ENCODE results near the gene ARL15.
"Not testable (repeated sequence)": the region's sequence is repeated elsewhere in the genome, so short reads cannot be mapped to it uniquely, and the experiment has no call there.

Gene ARL15

GRCh38 chr5:53987101-53987500 lies 323.3 kb downstream of the ARL15 start:
- Histone ChIP-seq H3K4me3 (ENCODE audit: low read length) (no peak overlapping the region), H3K4me1 (ENCODE audit: insufficient read depth, low read length) (no peaks in the 10 kb centered on the region), H3K36me3 (ENCODE audit: insufficient read depth, low read length) (no peaks in the 10 kb centered on the region), H2AFZ (ENCODE audit: low read depth, low read length) (no peak overlapping the region), H3K27me3 (ENCODE audit: insufficient read depth, low read length) (no peaks in the 10 kb centered on the region), H3K9me3 (ENCODE audit: low read length) (no peaks in the 10 kb centered on the region)

DNA sequence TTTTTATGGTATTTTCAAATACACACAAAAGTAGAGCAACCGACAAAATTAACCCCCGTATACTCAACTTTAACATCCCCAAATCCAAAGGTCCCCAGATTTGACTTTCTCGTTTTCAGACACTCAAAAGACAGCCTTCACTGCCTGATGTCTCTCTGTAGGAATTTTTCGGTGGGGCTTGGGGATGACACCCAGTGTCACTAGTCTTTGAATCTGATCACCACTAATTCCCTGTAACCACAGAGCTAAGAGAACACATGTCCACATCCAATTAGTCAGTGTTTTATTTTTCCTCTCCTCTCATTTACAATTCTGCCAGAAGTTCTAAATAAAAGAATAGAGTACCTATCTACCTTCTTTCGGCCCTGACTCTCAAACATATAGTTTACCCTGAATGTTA lies 324.6 kb downstream of the ARL15 start:
- H3K36me3 ChIP-seq (ENCODE audit: insufficient read depth, low read length): no peaks in the 10 kb centered on the region
- no peaks in the 10 kb centered on the region for H3K27me3 ChIP-seq (ENCODE audit: insufficient read depth, low read length)
- no peak overlapping the region for H3K4me3 ChIP-seq (ENCODE audit: low read length)
- H2AFZ ChIP-seq (ENCODE audit: low read depth, low read length): no peak overlapping the region
- no peaks in the 10 kb centered on the region for H3K4me1 ChIP-seq (ENCODE audit: insufficient read depth, low read length)
- H3K9me3 ChIP-seq (ENCODE audit: low read length): no peaks in the 10 kb centered on the region

DNA sequence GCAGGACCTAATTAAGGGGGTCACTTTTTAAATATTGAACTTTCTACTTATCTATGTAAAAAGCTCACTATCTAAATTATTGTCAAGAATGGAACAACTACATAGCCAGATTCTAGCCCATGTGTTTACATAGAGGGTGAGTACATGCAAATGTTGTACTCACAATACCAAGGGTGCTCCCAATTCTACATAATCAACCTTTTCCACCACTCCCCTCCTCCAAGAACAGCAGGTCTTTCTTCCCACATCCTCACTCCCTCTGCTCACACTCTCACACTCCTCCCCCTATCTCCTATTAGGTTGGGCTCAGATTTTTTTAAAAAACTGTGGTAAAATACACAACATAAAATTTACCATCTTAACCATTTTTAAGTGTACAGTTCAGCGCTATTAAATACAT lies 325.4 kb downstream of the ARL15 start:
- H3K4me3 ChIP-seq (ENCODE audit: low read length): no peak overlapping the region
- no peaks in the 10 kb centered on the region for H3K4me1 ChIP-seq (ENCODE audit: insufficient read depth, low read length)
- no peaks in the 10 kb centered on the region for H3K9me3 ChIP-seq (ENCODE audit: low read length)
- no peaks in the 10 kb centered on the region for H3K27me3 ChIP-seq (ENCODE audit: insufficient read depth, low read length)
- H2AFZ ChIP-seq (ENCODE audit: low read depth, low read length): no peak overlapping the region
- no peaks in the 10 kb centered on the region for H3K36me3 ChIP-seq (ENCODE audit: insufficient read depth, low read length)

DNA sequence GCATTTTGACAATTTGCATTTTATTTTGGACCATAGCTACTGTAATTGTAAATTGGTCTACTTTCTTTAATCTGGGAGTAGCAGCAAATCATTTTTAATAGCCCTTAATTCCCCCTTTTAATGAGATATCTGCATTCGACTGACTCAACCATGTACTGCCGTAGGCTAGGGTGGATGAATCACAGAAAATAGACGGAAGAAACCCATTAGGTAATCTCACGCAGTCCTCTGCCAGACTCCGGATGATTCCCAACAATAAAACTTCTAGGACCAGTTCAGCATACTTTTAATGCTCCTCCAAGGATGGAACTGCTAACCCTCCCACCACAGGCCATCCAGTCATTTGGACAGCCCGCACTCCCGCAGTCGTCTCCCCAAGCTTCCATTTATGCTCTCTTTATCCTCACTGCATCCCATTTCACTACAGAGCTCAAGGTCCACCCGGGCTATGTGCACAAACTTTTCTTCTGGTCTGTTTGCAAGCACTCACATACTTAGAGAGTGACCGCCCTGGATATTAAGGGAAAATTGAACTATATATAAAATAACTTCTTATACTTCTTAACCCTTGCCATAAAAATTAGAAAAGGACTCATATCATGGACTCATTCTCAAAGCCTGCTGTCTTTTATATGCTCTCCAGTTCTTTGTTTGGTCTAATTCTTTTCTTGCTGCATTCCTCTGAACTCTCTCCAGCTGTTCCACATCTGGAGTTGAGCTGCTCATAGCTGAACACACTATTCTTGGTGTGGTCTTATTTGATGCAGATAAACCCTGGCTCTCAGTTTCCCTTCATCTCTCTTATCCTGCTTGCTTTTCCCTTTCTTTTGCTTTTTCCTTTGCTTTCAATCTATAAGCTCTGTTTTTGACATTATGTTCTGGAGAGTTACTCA lies 326.6 kb downstream of the ARL15 start:
- Histone ChIP-seq H3K9me3 (ENCODE audit: low read length) (no peaks in the 10 kb centered on the region), H3K4me1 (ENCODE audit: insufficient read depth, low read length) (no peaks in the 10 kb centered on the region), H3K36me3 (ENCODE audit: insufficient read depth, low read length) (no peaks in the 10 kb centered on the region), H3K27me3 (ENCODE audit: insufficient read depth, low read length) (no peaks in the 10 kb centered on the region), H3K4me3 (ENCODE audit: low read length) (no peak overlapping the region), H2AFZ (ENCODE audit: low read depth, low read length) (no peak overlapping the region)

DNA sequence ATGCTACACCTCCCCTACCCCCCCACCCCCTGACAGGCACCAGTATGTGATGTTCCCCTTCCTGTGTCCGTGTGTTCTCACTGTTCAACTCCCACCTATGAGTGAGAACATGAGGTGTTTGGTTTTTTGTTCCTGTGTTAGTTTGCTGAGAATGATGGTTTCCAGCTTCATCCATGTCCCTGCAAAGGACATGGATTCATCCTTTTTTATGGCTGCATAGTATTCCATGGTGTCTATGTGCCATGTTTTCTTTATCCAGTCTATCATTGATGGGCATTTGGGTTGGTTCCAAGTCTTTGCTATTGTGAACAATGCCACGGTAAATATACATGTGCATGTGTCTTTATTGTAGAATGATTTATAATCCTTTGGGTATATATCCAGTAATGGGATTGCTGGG lies 328.1 kb downstream of the ARL15 start:
- not testable (repeated sequence) for H3K4me1 ChIP-seq (ENCODE audit: insufficient read depth, low read length); H3K36me3 ChIP-seq (ENCODE audit: insufficient read depth, low read length); H2AFZ ChIP-seq (ENCODE audit: low read depth, low read length); H3K4me3 ChIP-seq (ENCODE audit: low read length); H3K9me3 ChIP-seq (ENCODE audit: low read length); H3K27me3 ChIP-seq (ENCODE audit: insufficient read depth, low read length)

- no peaks in the 10 kb centered on the region for H3K9me3 ChIP-seq (ENCODE audit: low read length)
- H3K4me3 ChIP-seq (ENCODE audit: low read length): no peak overlapping the region
- no peaks in the 10 kb centered on the region for H3K4me1 ChIP-seq (ENCODE audit: insufficient read depth, low read length)
- H3K27me3 ChIP-seq (ENCODE audit: insufficient read depth, low read length): no peaks in the 10 kb centered on the region
- H3K36me3 ChIP-seq (ENCODE audit: insufficient read depth, low read length): no peaks in the 10 kb centered on the region
- H2AFZ ChIP-seq (ENCODE audit: low read depth, low read length): no peak overlapping the region
These were observed 330.3 kb downstream of the ARL15 start for GRCh38 chr5:53980061-53980460.

GRCh38 chr5:53974021-53974420 lies 336.4 kb downstream of the ARL15 start:
- H3K4me1 ChIP-seq (ENCODE audit: insufficient read depth, low read length): no peaks in the 10 kb centered on the region
- H3K4me3 ChIP-seq (ENCODE audit: low read length): no peak overlapping the region
- H2AFZ ChIP-seq (ENCODE audit: low read depth, low read length): no peak overlapping the region
- H3K36me3 ChIP-seq (ENCODE audit: insufficient read depth, low read length): no peaks in the 10 kb centered on the region
- H3K9me3 ChIP-seq (ENCODE audit: low read length): no peaks in the 10 kb centered on the region
- no peaks in the 10 kb centered on the region for H3K27me3 ChIP-seq (ENCODE audit: insufficient read depth, low read length)

GRCh38 chr5:53972314-53972713 lies 338.1 kb downstream of the ARL15 start:
- H3K9me3 ChIP-seq (ENCODE audit: low read length): no peaks in the 10 kb centered on the region
- H3K36me3 ChIP-seq (ENCODE audit: insufficient read depth, low read length): no peaks in the 10 kb centered on the region
- H3K4me3 ChIP-seq (ENCODE audit: low read length): no peak overlapping the region
- no peaks in the 10 kb centered on the region for H3K27me3 ChIP-seq (ENCODE audit: insufficient read depth, low read length)
- no peaks in the 10 kb centered on the region for H3K4me1 ChIP-seq (ENCODE audit: insufficient read depth, low read length)
- H2AFZ ChIP-seq (ENCODE audit: low read depth, low read length): no peak overlapping the region

DNA sequence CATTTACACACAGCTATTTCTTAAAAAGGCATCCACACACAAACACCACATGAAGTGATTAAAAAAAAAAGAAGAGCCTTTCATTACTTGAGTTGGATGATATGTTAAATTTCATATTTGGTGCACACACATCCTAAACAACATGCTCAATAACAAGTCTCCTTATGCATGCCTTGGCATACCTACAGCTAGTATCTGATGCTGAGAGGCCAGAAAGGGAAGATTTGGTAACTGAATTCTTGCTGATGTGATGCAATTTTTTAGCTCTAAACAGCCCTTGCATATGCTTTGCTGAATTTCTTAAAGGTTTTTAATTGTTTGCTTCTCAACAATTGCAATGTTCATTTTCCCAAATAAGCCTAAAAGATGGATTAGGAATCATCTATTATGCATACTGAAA lies 338.8 kb downstream of the ARL15 start:
- H3K9me3 ChIP-seq (ENCODE audit: low read length): no peaks in the 10 kb centered on the region
- no peak overlapping the region for H3K4me3 ChIP-seq (ENCODE audit: low read length)
- no peak overlapping the region for H2AFZ ChIP-seq (ENCODE audit: low read depth, low read length)
- H3K4me1 ChIP-seq (ENCODE audit: insufficient read depth, low read length): no peaks in the 10 kb centered on the region
- no peaks in the 10 kb centered on the region for H3K36me3 ChIP-seq (ENCODE audit: insufficient read depth, low read length)
- no peaks in the 10 kb centered on the region for H3K27me3 ChIP-seq (ENCODE audit: insufficient read depth, low read length)

GRCh38 chr5:53971131-53971530 lies 339.2 kb downstream of the ARL15 start:
- no peaks in the 10 kb centered on the region for H3K9me3 ChIP-seq (ENCODE audit: low read length)

GRCh38 chr5:53970475-53970874 lies 339.9 kb downstream of the ARL15 start:
- Histone ChIP-seq H3K9me3 (ENCODE audit: low read length) (no peaks in the 10 kb centered on the region), H3K36me3 (ENCODE audit: insufficient read depth, low read length) (no peaks in the 10 kb centered on the region), H2AFZ (ENCODE audit: low read depth, low read length) (no peak overlapping the region), H3K4me1 (ENCODE audit: insufficient read depth, low read length) (no peaks in the 10 kb centered on the region), H3K27me3 (ENCODE audit: insufficient read depth, low read length) (no peaks in the 10 kb centered on the region), H3K4me3 (ENCODE audit: low read length) (no peak overlapping the region)

More at GRCh38 chr5:53971131-53971530, 339.2 kb downstream of the ARL15 start:
- H3K4me1 ChIP-seq (ENCODE audit: insufficient read depth, low read length): no peaks in the 10 kb centered on the region
- no peaks in the 10 kb centered on the region for H3K36me3 ChIP-seq (ENCODE audit: insufficient read depth, low read length)
- no peak overlapping the region for H2AFZ ChIP-seq (ENCODE audit: low read depth, low read length)
- no peak overlapping the region for H3K4me3 ChIP-seq (ENCODE audit: low read length)
- H3K27me3 ChIP-seq (ENCODE audit: insufficient read depth, low read length): no peaks in the 10 kb centered on the region

GRCh38 chr5:53969176-53969730 lies 341.1 kb downstream of the ARL15 start:
- H3K36me3 ChIP-seq (ENCODE audit: insufficient read depth, low read length): no peaks in the 10 kb centered on the region
- H3K4me1 ChIP-seq (ENCODE audit: insufficient read depth, low read length): no peaks in the 10 kb centered on the region
- H3K9me3 ChIP-seq (ENCODE audit: low read length): no peaks in the 10 kb centered on the region
- H3K4me3 ChIP-seq (ENCODE audit: low read length): no peak overlapping the region
- no peak overlapping the region for H2AFZ ChIP-seq (ENCODE audit: low read depth, low read length)
- H3K27me3 ChIP-seq (ENCODE audit: insufficient read depth, low read length): no peaks in the 10 kb centered on the region

GRCh38 chr5:53965459-53965858 lies 344.9 kb downstream of the ARL15 start:
- no peaks in the 10 kb centered on the region for H3K4me1 ChIP-seq (ENCODE audit: insufficient read depth, low read length)
- no peaks in the 10 kb centered on the region for H3K9me3 ChIP-seq (ENCODE audit: low read length)

More at GRCh38 chr5:53965459-53965858, 344.9 kb downstream of the ARL15 start:
- Histone ChIP-seq H3K27me3 (ENCODE audit: insufficient read depth, low read length) (no peaks in the 10 kb centered on the region), H3K4me3 (ENCODE audit: low read length) (no peak overlapping the region), H2AFZ (ENCODE audit: low read depth, low read length) (no peak overlapping the region), H3K36me3 (ENCODE audit: insufficient read depth, low read length) (no peaks in the 10 kb centered on the region)

Data from neuron (in vitro differentiated cells).